ENCODE data around the gene MAP2K7.
"Not testable (repeated sequence)": the region's sequence is repeated elsewhere in the genome, so short reads cannot be mapped to it uniquely, and the experiment has no call there.

The MAP2K7 gene

GRCh38 chr19:7907544-7907943 is 3.9 kb downstream of the MAP2K7 start:
- no peak for DNase-seq (ENCODE audit: low read depth, low spot score)

- no peak for DNase-seq (ENCODE audit: low read depth, low spot score)
Observed at GRCh38 chr19:7908078-7908699, 4.5 kb downstream of the MAP2K7 start.

- no peak for DNase-seq (ENCODE audit: low read depth, low spot score)
Observed at GRCh38 chr19:7908742-7909461, 5.2 kb downstream of the MAP2K7 start.

GRCh38 chr19:7909471-7910067 is 5.9 kb downstream of the MAP2K7 start:
- DNase-seq (ENCODE audit: low read depth, low spot score), result no peak

- no peak for DNase-seq (ENCODE audit: low read depth, low spot score)
Observed at GRCh38 chr19:7910321-7911161, 6.9 kb downstream of the MAP2K7 start.

GRCh38 chr19:7911508-7912143 is 7.9 kb downstream of the MAP2K7 start:
- no peak for DNase-seq (ENCODE audit: low read depth, low spot score)

- DNase-seq (ENCODE audit: low read depth, low spot score), result no peak
Observed at GRCh38 chr19:7912144-7912696, 8.5 kb downstream of the MAP2K7 start.

- DNase-seq (ENCODE audit: low read depth, low spot score), result no peak
Observed at GRCh38 chr19:7912697-7913564, 9.3 kb downstream of the MAP2K7 start.

- DNase-seq (ENCODE audit: low read depth, low spot score), result no peak
Observed at GRCh38 chr19:7913652-7914051, 10.0 kb downstream of the MAP2K7 start.

- DNase-seq (ENCODE audit: low read depth, low spot score), result no peak
Observed at GRCh38 chr19:7914099-7914498, 10.4 kb downstream of the MAP2K7 start.

GRCh38 chr19:7914598-7915045 is 10.9 kb downstream of the MAP2K7 start, which contains the start of gene TGFBR3L:
Gene TGFBR3L, plus strand, starts transcription at chr19:7914830.
- no peak for DNase-seq (ENCODE audit: low read depth, low spot score)

GRCh38 chr19:7915250-7916102 is 11.8 kb downstream of the MAP2K7 start:
- DNase-seq (ENCODE audit: low read depth, low spot score), result no peak

GRCh38 chr19:7916103-7916954 is 12.7 kb downstream of the MAP2K7 start:
- DNase-seq (ENCODE audit: low read depth, low spot score), result no peak

GRCh38 chr19:7916955-7917266 is 13.2 kb downstream of the MAP2K7 start:
- no peak for DNase-seq (ENCODE audit: low read depth, low spot score)

- peak; percentile 82 for DNase-seq (ENCODE audit: low read depth, low spot score)
Observed at GRCh38 chr19:7917267-7918061, 13.8 kb downstream of the MAP2K7 start.

- DNase-seq (ENCODE audit: low read depth, low spot score), result not testable (repeated sequence)
Observed at GRCh38 chr19:7918062-7918614, 14.5 kb downstream of the MAP2K7 start.
